SH-SY5Y (cell line): ENCODE measurements around the gene CES3.

Source experiments
- GATA2 ChIP-seq: IDR thresholded peaks from 2 replicates; pipeline ENCODE4 v1.6.1; 2011; ENCODE audit warnings: mild to moderate bottlenecking, low read depth, low read length
- GATA3 ChIP-seq: IDR thresholded peaks from 2 replicates; pipeline ENCODE4 v1.6.1; 2011; ENCODE audit warnings: low read depth, mild to moderate bottlenecking, low read length, moderate library complexity

GRCh38 chr16:66945939-66946338 is 15.1 kb upstream of the CES3 start:
- TF ChIP-seq GATA3 (no peak), GATA2 (no peak)
